Calu3 (cell line): ENCODE measurements around the gene DHX35. TPM values are rescaled to one million over a fixed set of nuclear protein-coding genes. Genes with fewer than 3 reads are reported as not detected.

Source experiments
- BruUV-seq: library from RNA; stranded (reverse); fragments of 400-500 nt; replicated peaks from 2 replicates; lab custom pipeline; 2021; lab: Mats Ljungman, UMichigan
- CTCF ChIA-PET: fragments of 300-600 bp; sonication (Branson Sonifier 250); formaldehyde crosslinking; loops from one replicate; lab custom pipeline; 2022; ENCODE audit warnings: antibody characterized with exemption; lab: Charles Lee
- DNase-seq: peaks from one replicate; pipeline ENCODE4 v3.0.0; 2022
- H3K27ac Mint-ChIP-seq: one replicate; pipeline ENCODE4 v1.8.0; 2022; ENCODE audit warnings: mixed read lengths; ENCODE audit not compliant: unreplicated experiment
- H3K27me3 Mint-ChIP-seq: one replicate; pipeline ENCODE4 v1.8.0; 2022; ENCODE audit warnings: mixed read lengths; ENCODE audit not compliant: unreplicated experiment
- H3K36me3 Mint-ChIP-seq: one replicate; pipeline ENCODE4 v1.8.0; 2022; ENCODE audit warnings: mild to moderate bottlenecking, moderate library complexity, mixed read lengths; ENCODE audit not compliant: insufficient read depth, unreplicated experiment
- H3K4me1 Mint-ChIP-seq: one replicate; pipeline ENCODE4 v1.8.0; 2022; ENCODE audit warnings: mild to moderate bottlenecking, low read depth, mixed read lengths; ENCODE audit not compliant: unreplicated experiment
- H3K4me3 Mint-ChIP-seq: one replicate; pipeline ENCODE4 v1.8.0; 2022; ENCODE audit warnings: mild to moderate bottlenecking, low read depth, moderate library complexity, mixed read lengths; ENCODE audit not compliant: unreplicated experiment
- H3K9me3 Mint-ChIP-seq: one replicate; pipeline ENCODE4 v1.8.0; 2022; ENCODE audit warnings: low read depth, mixed read lengths; ENCODE audit not compliant: unreplicated experiment
- CTCF ChIP-seq: fragments of 200-600 bp; IDR thresholded peaks from one replicate; pipeline ENCODE4 v1.8.0; 2022; ENCODE audit warnings: antibody characterized with exemption; ENCODE audit not compliant: unreplicated experiment
- intact Hi-C: fragments of 100-400 bp; cut with micrococcal nuclease; formaldehyde crosslinking; loops from one replicate; pipeline ENCODE4 v1.10.0; 2022; ENCODE audit not compliant: unreplicated experiment
- total RNA-seq: library from RNA; stranded (reverse); gene quantifications from 2 replicates; pipeline ENCODE4 v1.2.3, GENCODE V29; 2022

The DHX35 gene
- total RNA-seq, 1 experiment from 2014 or later, result 19.1 TPM

- intact Hi-C loops, result no loop called here
- H3K36me3 Mint-ChIP-seq, result no peaks in the 10 kb centered on the region
- no peak for DNase-seq
- no peaks in the 10 kb centered on the region for H3K9me3 Mint-ChIP-seq
- TF ChIP-seq CTCF, result no peak
- no TSS peak for BruUV-seq
- CTCF ChIA-PET, result no interaction called here
- H3K4me3 Mint-ChIP-seq, result no peak overlapping the region
- H3K4me1 Mint-ChIP-seq, result peaks cover 20% of the 10 kb centered on the region
- H3K27me3 Mint-ChIP-seq, result peaks cover 43% of the 10 kb centered on the region
- H3K27ac Mint-ChIP-seq, result no peak overlapping the region
Measured at GRCh38 chr20:38918172-38918571, 44.0 kb upstream of the DHX35 start.

DNA sequence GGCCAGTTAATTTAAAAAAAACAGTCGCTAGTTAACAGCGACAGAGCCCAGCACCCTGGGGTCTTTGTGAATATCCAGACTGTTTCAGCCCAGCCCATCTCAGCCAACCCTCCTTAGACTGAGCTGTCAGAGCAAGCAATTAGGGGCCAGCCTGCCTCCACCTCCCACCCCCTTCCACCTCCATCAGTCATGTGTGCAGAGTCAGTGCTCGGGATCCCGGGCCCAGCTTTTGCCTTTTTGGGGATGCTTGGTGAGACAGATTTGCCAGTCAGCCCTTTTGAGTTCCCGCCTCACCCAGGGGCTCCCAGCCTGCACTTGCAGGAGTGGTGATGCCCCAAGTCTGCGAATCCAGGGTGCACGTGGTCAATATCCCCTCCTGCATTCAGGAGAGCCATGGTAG, 42.5 kb upstream of the DHX35 start:
- peaks cover 11% of the 10 kb centered on the region for H3K4me1 Mint-ChIP-seq
- no peaks in the 10 kb centered on the region for H3K36me3 Mint-ChIP-seq
- BruUV-seq, result no TSS peak
- H3K27ac Mint-ChIP-seq, result no peak overlapping the region
- DNase-seq, result no peak
- intact Hi-C loops, result no loop called here
- no peak overlapping the region for H3K4me3 Mint-ChIP-seq
- no peaks in the 10 kb centered on the region for H3K9me3 Mint-ChIP-seq
- H3K27me3 Mint-ChIP-seq, result peaks cover 43% of the 10 kb centered on the region
- CTCF ChIA-PET, result interaction anchor here (0.7 kb wide), 1 partner anchor 131 kb away, joined by 3 read pairs; no protein-coding TSS in a partner anchor
- TF ChIP-seq CTCF, result no peak

- Mint-ChIP-seq H3K27me3 (peaks cover 43% of the 10 kb centered on the region), H3K4me1 (peaks cover 11% of the 10 kb centered on the region), H3K27ac (no peak overlapping the region), H3K4me3 (no peak overlapping the region), H3K9me3 (peaks cover 3% of the 10 kb centered on the region), H3K36me3 (peaks cover under 1% of the 10 kb centered on the region)
- no peak for DNase-seq
- no TSS peak for BruUV-seq
- no peak for TF ChIP-seq CTCF
- CTCF ChIA-PET, result no interaction called here
- intact Hi-C loops, result no loop called here
Measured at GRCh38 chr20:38920411-38920810, 41.7 kb upstream of the DHX35 start.

GRCh38 chr20:38920851-38921250, 41.3 kb upstream of the DHX35 start:
- CTCF ChIA-PET, result interaction anchor here (0.6 to 1.6 kb wide), 3 partner anchors 12 to 1992 kb away, joined by 5 to 7 read pairs (median 5); no protein-coding TSS in a partner anchor
- peaks cover 5% of the 10 kb centered on the region for H3K36me3 Mint-ChIP-seq
- H3K4me3 Mint-ChIP-seq, result no peak overlapping the region
- H3K9me3 Mint-ChIP-seq, result peaks cover 3% of the 10 kb centered on the region
- no peak overlapping the region for H3K27ac Mint-ChIP-seq
- H3K27me3 Mint-ChIP-seq, result peaks cover 43% of the 10 kb centered on the region
- TF ChIP-seq CTCF, result no peak
- BruUV-seq, result no TSS peak
- peaks cover 11% of the 10 kb centered on the region for H3K4me1 Mint-ChIP-seq
- intact Hi-C loops, result no loop called here
- no peak for DNase-seq
